SH-SY5Y (cell line): ENCODE measurements around the gene FOXP1.

ENCODE experiments used
- GATA2 ChIP-seq: IDR thresholded peaks from 2 replicates; pipeline ENCODE4 v1.6.1; 2011; ENCODE audit warnings: mild to moderate bottlenecking, low read depth, low read length
- GATA3 ChIP-seq: IDR thresholded peaks from 2 replicates; pipeline ENCODE4 v1.6.1; 2011; ENCODE audit warnings: low read depth, mild to moderate bottlenecking, low read length, moderate library complexity

GRCh38 chr3:71250026-71250425 is 333.5 kb downstream of the FOXP1 start:
- TF ChIP-seq GATA3 (no peak), GATA2 (no peak)
